Measurements from ENCODE around the gene TEX29.

TEX29 gene

GRCh38 chr13:111372651-111373425 is 52.4 kb downstream of the TEX29 start:
- no peak for DNase-seq

DNA sequence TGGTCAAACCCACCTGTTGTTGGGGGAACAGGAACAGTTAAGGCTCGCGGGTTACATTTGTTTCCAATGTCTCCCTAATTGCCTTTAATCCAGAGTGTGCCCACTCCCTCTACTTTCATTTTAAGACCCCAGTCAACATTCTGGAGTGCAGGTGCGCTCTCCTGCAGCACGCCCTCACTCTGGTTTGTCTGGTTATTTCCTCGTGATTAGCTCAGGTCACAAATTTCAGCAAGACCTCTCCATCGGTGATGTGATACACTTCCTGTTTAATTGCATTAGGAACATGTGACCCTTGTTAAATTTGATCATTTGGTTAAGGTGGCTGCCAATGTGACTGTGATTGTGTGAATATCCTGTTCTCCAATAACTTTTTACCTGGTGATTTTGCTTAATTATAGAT is 53.0 kb downstream of the TEX29 start:
- no peak for DNase-seq

DNA sequence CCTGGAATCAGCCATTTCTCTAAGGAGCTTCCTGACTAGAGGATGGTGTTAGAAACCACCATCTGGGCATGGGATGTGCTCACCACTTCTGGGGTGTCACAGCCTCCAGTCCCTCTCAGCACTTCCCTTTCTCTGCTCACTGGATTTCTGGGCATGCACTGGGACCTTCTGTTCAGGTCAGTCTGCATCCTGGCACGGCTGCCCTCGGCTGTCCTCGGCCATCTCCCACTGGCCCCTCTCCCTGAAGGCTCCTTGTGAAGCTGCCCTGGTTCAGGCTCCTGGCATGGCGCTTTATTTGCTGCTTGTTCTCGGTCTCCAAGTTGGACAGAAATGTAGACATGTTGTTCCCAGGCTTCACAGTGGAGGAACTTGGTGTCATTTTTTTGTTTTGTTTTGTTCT is 60.0 kb downstream of the TEX29 start:
- no peak for DNase-seq

- DNase-seq, result no peak
Observed at GRCh38 chr13:111382411-111382810, 62.0 kb downstream of the TEX29 start.

DNA sequence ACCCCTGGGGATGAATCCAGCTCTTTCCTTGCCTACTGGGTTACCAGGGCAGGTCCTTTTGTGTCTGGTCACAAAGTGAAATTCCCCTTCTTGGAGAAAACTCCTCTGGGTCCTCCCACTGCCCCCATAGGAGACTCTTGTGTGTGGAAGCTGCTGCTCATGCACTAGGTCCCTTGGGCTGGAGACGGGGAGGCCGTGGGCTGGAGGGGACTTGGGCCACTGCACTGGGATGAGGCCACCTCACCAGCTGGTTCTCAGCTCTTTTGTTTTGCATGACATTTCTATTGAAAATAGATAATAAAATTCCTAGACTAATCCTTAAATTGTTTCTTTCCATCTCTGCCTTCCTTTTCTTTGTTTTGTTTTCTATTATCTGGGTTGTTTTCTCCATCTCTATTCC is 62.4 kb downstream of the TEX29 start:
- no peak for DNase-seq

DNA sequence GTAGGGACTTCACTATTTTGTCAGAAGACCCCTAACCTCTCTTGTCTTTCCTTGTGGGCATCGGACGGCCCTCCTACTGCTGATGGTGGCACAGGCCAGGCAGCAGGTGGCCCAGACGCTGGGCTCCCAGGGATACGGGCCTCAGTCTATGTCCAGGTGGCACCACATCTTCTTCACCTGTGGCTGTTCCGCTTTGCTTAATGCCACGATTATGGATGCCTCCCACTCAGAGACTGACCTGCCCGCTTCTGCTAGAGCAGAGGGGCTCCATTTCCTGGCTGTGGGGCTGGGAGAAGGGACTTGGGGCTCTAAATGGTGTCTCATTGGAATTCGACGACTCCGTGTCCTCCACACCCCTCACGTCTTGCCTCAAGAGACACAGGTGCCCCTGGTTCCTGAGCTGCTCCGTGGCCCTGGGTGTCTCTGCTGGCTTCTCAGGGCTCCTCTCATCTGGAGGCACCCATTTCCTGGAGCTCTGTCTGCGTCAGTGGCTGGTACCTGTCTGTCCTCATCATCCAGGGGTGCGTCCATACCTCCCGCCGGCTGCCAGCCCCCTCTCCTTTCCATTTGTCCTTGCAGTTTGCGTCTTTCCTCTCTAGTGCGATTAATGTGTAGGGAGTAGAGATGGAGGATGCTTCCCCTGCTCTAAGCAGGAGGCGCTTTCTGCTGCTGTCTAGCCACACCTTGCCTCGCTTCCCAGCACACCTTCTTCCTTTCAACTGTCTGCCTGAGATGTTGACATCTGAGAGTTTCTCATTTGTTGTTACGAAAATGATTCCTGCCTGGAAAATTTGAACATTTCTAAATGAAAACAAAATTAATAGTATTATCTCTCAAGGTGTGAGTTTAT is 63.4 kb downstream of the TEX29 start:
- DNase-seq, result no peak

GRCh38 chr13:111384441-111385182 is 64.2 kb downstream of the TEX29 start:
- no peak for DNase-seq

GRCh38 chr13:111385183-111385857 is 64.9 kb downstream of the TEX29 start:
- DNase-seq, result no peak

DNA sequence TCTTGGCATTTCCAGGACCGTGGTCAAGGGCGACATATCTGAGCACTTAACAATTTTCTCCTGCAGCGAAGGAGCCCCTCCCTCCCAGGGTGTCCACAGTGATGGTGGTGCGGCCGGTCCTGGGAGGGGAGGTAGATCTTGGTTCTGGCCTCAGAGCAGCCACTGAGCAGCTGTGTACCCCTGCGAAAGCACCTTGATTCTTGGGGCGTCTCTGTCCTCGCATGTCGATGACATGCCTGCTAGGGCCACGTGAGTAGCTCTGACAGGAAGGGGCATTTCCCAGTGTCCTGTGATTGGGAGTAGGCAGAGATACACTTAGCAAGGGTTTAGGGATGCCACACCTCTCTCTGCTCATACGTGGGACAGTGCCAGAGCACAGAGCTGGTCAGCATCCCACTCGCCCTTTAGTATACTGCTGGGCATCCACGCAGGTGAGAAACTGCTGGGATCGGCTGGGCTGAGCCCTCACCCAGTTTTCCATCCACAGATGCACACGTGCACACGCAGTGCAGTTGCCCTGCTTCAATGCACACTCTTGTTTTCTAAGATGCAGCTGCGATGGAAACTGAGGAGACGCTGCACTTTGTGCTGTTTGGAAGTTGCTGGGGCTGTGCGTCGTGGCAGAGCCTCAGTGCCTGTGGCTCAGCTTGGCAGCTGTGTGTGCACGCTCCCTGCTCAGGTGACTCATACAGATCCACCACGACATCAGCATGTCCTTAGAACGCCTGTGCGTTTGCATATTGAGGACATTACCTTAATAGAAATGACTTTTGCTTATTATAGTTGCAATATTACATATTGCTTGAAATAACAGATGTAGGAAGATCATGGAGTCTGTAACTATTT is 66.8 kb downstream of the TEX29 start:
- DNase-seq, result no peak

GRCh38 chr13:111387945-111388600 is 67.6 kb downstream of the TEX29 start:
- no peak for DNase-seq

GRCh38 chr13:111388851-111389500 is 68.5 kb downstream of the TEX29 start:
- DNase-seq, result no peak

GRCh38 chr13:111389621-111390521 is 69.4 kb downstream of the TEX29 start:
- DNase-seq, result no peak

- no peak for DNase-seq
Observed at GRCh38 chr13:111390522-111391270, 70.3 kb downstream of the TEX29 start.

GRCh38 chr13:111392486-111392885 is 72.0 kb downstream of the TEX29 start:
- DNase-seq, result no peak

- DNase-seq, result no peak
Observed at GRCh38 chr13:111393221-111393790, 72.9 kb downstream of the TEX29 start.

Data from central memory CD4-positive, alpha-beta T cell (primary cell).